GM18951 (cell line): ENCODE measurements around the gene PKD2L1.

ENCODE experiments used
- POLR2A ChIP-seq: IDR thresholded peaks from 4 replicates; pipeline ENCODE4 v1.6.1; 2011; ENCODE audit warnings: mild to moderate bottlenecking; ENCODE audit not compliant: insufficient read length, insufficient read depth; ENCODE audit errors: extremely low read depth
- in situ Hi-C: fragments of 300-500 bp; cut with MboI; formaldehyde crosslinking; loops from one replicate; pipeline ENCODE4 v1.12.0; 2022; ENCODE audit warnings: low sequenced_read_pairs, mixed read lengths, inconsistent platforms; ENCODE audit not compliant: unreplicated experiment

The PKD2L1 gene

GRCh38 chr10:100348389-100348927 is 18.4 kb upstream of the PKD2L1 start:
- in situ Hi-C loops: loop anchor here (10.0 kb wide), 1 partner anchor 166 kb away; the partner anchor contains the start of gene SEC31B
- no peak for TF ChIP-seq POLR2A

GRCh38 chr10:100347568-100348195 is 17.7 kb upstream of the PKD2L1 start:
- no peak for TF ChIP-seq POLR2A
- in situ Hi-C loops: loop anchor here (10.0 kb wide), 1 partner anchor 167 kb away; the partner anchor contains the start of gene SEC31B

GRCh38 chr10:100346765-100347567 is 16.9 kb upstream of the PKD2L1 start, which contains the start of gene SCD:
TSS of gene SCD (plus strand) at chr10:100347233. CDS start at chr10:100347505, 272 bp downstream.
- TF ChIP-seq POLR2A: peak; percentile 83
- in situ Hi-C loops: loop anchor here (10.0 kb wide), 1 partner anchor 168 kb away; the partner anchor contains the start of gene SEC31B

GRCh38 chr10:100346351-100346764 is 16.3 kb upstream of the PKD2L1 start:
- no peak for TF ChIP-seq POLR2A
- in situ Hi-C loops: loop anchor here (10.0 kb wide), 1 partner anchor 168 kb away; the partner anchor contains the start of gene SEC31B

- TF ChIP-seq POLR2A: no peak
- in situ Hi-C loops: loop anchor here (10.0 kb wide), 1 partner anchor 169 kb away; the partner anchor contains the start of gene SEC31B
Measured at GRCh38 chr10:100345570-100346330, 15.7 kb upstream of the PKD2L1 start.

DNA sequence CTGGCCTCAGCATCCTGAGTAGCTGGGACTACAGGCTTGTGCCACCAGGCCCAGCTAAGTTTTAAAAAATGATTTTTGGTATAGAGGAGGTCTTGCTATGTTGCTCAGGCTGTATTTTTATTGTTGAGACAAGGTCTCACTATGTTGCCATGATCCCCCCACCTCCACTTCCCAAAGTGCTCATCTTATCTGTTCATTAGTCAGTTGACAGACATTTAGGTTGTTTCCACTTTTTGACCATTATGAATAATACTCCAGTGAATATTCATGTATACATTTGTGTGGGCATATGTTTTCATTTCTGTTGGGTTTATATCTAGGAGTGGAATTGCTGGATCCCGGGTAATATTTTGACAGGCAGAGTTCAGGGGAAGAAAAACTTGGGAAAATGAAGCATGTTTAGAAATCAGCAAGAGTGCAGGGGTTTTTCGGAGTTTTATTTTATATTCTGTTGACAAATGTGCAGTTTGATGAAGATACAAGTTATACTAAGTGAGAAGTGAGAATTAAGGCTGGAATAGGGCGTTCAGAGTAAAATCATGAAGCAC is 14.3 kb upstream of the PKD2L1 start:
- in situ Hi-C loops: loop anchor here (5.0 to 10.0 kb wide), 2 partner anchors 88 to 170 kb away; partner anchors contain the start of gene SEC31B
- TF ChIP-seq POLR2A: no peak

DNA sequence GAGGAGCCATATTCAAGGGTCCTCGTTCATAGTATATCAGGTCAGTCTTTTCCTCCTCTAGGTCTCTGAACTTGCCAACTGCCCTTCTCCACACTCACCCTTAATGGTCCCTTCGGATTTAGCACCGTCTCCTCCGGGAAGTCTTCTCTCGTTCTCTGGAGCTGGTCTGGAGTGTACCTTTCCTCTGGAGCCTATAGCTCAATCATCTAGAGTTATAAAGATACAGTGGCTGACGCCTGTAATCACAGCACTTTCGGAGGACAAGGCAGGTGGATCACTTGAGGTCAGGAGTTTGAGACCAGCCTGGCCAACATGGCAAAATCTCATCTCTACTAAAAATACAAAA is 12.6 kb upstream of the PKD2L1 start:
- in situ Hi-C loops: loop anchor here (5.0 to 10.0 kb wide), 2 partner anchors 90 to 172 kb away; partner anchors contain the start of gene SEC31B
- no peak for TF ChIP-seq POLR2A

DNA sequence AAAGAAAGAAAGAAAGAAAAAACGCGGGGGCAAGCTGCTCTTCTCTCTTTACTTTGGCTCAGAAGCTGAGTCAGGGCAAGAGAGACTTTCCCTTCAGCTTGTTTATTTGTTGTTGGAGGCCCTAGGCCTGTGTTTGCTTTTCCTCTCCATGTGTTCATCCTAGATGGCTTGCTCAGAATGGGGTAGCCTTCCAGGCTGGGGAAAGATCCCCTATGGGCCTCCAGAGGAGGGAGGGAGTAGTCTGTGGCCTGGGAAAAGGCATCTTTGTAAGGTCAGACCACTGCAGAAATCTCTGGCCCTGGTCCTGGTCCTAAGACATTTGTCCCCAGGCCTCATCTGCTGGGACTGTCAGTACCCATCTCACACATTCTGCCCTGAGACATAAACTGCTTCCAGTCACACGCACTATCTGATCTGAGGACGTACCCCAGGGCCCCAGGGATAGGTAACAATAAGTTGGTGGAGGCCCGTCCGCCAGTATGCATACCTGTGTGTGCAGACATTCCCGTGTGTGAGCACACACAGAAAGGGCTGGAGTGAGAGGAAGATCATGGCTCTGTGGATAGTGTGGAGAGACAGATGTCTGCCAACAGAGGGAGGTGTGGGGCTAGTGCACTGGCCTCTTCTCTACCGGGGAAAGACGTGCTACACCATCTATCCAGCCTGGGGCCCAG is 12.1 kb upstream of the PKD2L1 start:
- in situ Hi-C loops: loop anchor here (5.0 to 10.0 kb wide), 2 partner anchors 90 to 173 kb away; partner anchors contain the start of gene SEC31B
- TF ChIP-seq POLR2A: no peak

DNA sequence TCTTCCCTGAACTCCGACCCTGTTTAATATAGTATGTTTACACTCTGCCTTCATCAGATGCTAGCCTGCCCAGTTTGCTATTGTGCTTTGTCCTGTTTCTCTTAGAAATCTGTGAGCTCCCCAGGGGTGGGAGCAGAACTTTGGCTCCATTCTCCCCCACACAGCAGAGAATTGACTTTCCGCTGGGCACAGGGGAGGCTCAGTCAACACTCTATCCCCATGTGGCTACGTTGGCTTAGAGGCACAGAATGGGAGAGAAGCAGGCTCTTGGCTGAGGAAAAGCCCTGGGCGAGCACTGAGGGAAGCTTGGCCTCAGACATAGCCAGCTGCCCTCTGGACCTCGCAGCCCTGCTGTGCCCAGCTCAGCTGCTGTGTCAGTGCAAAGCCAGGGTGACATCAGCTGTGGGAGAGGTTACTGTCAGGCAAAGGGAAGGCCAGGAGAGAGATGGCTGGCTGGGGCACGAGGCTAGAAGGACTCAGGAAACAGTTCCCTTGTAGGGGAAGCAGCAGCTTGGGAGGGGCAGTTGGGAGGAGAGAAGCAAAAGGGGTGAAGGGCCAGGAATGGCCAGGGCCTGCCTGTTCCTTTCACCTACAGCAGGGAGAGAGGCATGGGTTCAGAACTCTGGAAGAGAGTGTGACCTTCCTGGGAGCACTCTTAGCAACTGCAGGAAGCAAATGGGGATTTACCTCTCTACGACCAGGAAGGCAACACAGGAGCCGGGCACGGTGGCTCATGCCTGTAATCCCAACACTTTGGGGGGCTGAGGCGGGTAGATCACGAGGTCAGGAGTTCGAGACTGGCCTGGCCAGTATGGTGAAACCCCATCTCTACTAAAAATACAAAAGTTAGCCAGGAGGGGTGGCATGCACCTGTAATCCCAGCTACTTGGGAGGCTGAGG is 11.2 kb upstream of the PKD2L1 start:
- in situ Hi-C loops: loop anchor here (5.0 to 10.0 kb wide), 2 partner anchors 91 to 174 kb away; partner anchors contain the start of gene SEC31B
- no peak for TF ChIP-seq POLR2A

DNA sequence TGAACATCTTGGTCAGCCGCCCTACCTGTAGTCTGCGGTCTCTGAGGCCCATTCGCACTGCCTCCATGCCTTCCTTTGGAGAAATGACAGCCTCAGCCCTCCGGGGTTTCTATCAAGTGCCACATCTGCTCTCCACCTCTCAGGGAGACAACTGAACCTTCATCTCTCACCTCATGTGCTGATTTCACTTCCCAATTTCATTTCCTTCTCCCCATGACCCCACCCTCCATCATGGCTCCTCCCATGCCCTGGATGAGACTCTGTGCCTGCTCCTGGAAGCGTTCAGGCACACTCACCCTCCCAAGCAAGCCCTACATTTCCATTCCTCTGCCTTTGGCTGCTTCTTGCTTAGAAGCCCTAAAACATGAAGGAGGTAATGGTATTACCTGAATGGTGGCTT is 9.2 kb upstream of the PKD2L1 start:
- in situ Hi-C loops: no loop called here
- peak; percentile 20 for TF ChIP-seq POLR2A
